Fibroblast of skin of left quadriceps (primary cell): ENCODE results near the gene WNK2.

Experiments
- DNase-seq, 2 experiments: peaks; one replicate each; pipeline ENCODE4 v3.0.0-alpha.2; 2013; ENCODE audit warnings: low read depth in 2 of 2

WNK2 gene

GRCh38 chr9:93369686-93370085, 185.7 kb downstream of the WNK2 start:
- DNase-seq, result no peak
